ENCODE measurements around the gene SIX5.
A peak's percentile ranks its signal among the peaks of the same experiment; 100 is the strongest.

Gene SIX5

DNA sequence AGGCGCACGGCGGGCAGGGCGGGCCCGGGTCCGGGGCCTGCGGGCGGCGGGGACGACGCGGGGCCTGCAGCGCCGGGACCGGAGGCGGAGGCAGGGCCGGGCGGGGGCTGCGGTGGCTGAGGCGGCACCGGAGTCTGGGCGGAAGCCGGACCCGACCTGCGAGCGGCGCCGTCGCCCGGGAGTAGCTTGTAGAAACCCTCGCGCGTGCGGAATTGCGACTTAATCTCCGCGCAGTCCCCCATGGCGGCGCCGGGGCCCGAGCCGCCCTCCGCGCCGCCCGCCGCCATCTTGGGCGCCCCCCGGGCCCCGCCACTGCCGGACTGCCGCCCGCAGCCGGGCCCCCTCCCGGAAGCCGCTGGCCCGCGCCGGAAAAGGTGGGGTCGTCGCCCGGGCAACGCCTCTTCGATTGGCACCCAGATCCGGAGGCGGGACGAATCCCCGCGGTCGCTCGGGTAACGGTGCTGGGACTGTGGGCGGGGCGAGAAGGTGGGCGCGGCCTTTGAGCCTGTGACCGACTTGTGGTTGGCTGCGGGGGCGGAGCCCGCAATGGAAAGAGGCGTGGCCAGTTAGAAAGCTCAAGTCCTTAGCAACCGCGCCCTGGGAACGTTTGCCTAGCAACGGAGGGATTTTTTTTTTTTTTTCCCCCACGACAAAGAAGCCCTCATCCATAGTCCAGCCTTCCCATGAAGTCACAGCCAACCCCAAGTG is 23.6 kb upstream of the SIX5 start, which contains the start of gene DMWD:
Gene DMWD, minus strand, starts transcription at position 376 of the 708 bp plus-strand sequence. Its CDS starts 89 bp downstream, at position 287.
- peak; percentile 96 for DNase-seq

DNA sequence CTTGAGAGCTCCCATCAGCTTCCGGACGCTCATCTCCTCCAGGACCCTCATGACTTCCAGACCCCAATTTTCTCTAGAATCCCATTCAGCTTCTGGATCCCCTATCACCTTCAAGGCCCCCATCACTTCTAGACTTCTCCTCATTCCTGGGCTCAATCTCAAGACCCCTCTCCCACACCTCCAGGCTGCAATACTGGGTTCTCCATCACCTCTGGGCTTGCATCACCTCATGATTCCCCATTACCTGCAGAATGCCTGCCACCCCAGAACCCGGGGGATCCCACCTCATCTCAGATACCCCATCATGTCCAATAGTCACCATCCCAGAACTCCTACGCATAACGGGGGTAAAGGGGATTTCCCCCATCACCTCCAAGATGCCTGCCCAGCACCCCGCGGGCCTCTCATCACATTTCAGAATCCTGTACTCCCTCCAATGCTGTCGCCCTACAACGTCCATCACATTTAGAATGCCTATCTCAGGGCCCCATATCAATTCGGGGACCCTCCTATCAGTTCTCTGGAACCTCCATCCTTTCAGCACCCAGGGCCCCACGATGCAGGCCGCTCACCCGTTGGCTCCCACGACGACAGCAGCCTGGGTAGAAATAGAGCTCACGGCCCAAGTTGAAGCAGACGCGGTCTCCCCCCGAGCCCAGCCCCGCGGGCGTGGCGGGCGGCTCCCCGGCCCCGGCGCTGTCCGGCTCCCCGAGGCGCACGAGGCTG is 22.9 kb upstream of the SIX5 start:
- DNase-seq = no peak

DNA sequence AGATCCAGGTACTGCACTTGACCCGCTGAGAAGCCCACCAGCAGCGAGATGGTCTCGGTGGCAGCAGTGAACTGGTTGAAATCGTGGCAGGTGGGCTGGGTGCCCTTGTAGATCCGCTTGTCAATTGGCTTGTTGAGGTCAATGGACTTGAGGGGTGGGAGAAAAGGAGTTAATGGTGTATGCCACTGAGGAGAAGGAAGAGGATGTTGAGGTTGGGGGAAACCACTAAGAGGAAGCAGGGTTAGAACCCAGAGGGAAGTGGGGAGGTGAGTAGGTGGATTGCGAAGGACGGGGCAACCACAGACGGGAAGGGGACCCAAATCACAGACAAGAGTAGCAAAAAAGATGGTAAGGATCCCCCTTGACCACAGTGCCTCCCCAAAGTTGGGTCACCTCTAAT is 21.9 kb upstream of the SIX5 start:
- no peak for DNase-seq

DNA sequence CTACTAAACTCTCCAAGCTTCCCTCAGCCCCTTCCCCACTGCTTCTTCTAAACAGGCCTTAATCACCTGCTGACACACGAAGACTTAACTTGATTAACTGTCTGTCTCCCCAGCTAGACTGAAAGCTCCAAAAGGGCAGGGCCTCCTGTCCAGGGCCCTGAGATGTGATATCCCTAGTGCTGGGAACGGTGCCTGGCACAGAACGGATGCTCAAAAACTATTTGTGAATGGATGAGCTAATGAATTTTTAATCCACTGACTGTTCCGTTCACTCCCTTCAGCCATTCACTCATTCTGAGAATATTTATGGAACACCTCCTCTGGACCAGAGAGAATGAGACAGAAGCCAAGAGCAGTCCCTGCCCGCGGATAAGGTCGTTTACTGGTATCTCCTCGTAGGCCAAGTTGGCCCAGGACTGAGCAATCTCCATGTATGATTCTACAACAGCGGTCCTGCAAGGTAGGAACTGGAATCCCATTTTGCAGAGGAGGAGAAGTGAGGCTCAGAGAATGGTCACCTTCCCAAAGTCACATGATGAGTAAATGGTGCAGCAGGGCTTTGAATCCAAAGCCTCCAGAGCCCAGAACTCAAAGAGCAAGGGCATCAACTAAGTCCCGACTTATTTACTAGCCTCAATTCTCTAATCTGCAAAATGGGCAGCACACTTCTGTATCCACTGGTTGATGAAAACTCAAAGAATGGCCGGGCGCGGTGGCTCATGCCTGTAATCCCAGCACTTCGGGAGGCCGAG is 20.2 kb upstream of the SIX5 start:
- DNase-seq = no peak

DNA sequence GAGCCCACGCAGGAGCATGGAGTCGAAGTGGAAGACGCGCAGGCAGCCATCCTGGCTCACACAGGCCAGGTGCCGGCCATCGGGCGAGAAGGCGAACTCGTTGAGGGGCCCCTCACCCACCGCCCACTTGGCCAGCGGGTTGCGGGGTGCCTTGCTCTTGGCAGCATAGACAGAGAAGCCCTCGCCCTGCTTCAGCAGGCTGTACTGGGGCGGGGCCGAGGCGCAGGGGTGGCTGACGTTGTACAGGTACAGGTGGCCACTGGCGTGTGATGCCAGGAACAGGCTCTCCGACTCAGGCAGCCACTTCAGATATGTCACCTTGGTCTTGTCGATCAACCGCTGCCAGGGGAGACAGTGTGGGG is 17.5 kb upstream of the SIX5 start:
- no peak for DNase-seq

DNA sequence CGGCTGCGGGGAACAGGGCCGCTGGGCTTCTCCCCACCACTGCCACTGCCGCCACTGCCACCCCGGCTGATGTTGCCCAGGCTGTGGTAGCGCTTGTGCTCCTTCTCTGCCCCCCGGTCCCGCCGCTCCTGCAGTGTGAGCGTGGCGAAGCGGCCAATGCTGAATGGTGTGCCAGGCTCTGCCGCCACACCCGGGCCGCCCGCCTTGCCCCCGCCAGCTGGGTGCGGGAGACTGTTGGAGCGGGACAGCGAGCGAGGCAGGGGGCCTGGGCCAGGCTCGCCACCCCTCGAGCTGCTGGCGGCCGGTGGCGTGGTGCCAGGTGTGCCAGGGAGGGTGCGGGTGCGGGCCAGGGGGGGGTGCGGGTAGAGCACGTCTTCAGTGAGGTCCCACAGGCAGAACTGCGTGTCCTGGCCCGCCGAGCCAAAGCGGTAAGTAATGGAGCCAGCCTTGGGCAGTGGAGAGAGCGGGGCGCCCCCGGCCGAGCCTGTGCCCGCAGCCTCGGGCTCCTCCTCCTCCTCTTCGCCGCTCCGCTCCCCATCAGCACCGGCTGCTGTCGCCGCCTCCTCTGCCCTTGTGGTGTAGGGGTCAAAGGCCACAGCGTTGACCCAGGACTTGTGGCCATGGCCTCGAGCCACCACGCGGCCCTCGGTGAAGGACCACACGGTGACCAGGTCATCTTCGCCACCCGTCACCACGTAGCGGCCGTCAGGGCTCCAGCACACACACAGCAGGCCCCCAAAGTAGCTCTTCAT is 16.9 kb upstream of the SIX5 start:
- DNase-seq = no peak

DNA sequence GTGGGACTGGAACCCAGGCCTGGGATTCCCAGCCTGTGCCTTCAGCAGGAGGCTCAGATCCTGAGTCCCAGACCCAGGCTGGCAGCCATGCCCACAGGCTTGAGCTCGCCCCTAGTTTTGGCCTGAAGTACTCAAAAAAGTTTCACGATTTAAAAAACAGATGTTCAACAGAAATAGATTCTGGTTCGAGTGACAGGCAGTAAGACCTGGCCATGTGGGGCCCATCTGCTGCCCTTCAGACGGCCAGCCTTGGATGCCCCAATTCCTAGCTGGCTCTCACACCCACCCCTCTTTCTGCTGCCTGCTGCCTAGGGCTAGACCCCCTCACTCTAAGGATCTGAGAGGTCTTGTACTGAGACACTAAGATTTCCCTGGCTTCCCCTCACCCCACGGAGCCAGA is 16.0 kb upstream of the SIX5 start:
- no peak for DNase-seq

DNA sequence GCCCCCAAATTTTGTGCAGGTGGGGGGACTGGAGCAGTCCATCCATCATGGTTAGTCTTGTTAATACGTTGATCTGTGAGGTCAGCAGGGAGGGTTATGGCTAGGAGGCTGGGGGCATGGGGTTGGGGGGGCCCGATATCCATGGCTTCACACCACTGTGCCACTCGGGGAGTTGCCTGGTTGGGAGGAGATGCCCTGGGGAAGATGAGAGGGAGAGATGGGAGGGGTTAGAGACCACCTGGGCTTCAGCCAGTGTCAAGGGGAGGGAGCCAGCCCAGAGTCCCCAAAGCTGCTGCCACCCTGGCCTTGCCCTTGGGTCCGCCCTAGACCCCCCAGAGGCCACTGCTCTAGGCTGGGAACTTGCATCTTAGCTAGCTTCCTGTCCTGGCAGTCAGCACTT is 15.0 kb upstream of the SIX5 start:
- DNase-seq = no peak

DNA sequence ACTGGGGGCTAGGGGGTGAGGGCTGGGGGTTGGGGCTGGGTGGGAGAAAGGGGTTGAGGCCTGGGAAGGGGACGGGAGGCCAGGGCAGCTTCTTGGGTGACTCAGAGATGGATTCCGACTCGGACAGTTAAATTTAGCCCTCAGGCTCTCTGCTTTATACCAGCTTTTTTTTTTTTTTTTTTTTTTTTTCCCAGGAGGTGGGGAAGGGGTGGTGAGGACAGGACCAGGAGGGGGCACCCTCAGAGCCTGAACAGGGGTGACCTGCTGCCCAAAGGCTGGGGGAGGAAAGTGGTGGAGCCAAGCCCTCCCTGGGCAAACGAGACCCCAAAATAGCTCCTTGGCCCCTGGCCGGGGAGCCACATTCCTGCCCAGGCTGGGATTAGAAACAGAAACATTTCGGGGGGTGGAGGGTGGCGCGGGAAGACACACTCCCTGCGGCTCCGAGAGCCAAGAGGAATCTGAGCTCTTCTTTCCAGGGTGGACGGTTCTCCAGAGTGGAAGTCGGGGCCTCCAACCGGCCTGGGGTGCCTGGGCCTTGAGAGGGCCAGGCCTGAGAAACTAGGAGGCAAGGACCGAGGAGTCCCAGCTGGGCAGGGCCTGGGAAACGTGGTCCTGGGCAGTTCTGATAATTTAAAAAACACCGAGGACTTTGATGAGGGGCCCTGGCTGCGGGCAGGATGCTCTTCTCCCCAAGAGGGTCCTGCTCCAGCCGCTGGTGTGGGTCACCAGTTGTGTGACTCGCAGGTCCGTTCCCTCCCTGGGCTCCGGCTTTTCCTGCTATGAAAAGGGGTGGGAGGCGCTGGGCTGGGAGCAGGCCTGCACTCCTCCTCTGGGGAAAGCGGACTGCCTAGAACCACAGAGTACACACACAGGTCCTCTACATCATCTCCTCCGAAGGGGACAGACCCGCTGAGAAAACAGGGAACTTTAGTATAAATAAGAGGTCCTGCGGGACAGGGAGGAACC is 14.1 kb upstream of the SIX5 start:
- no peak for DNase-seq

DNA sequence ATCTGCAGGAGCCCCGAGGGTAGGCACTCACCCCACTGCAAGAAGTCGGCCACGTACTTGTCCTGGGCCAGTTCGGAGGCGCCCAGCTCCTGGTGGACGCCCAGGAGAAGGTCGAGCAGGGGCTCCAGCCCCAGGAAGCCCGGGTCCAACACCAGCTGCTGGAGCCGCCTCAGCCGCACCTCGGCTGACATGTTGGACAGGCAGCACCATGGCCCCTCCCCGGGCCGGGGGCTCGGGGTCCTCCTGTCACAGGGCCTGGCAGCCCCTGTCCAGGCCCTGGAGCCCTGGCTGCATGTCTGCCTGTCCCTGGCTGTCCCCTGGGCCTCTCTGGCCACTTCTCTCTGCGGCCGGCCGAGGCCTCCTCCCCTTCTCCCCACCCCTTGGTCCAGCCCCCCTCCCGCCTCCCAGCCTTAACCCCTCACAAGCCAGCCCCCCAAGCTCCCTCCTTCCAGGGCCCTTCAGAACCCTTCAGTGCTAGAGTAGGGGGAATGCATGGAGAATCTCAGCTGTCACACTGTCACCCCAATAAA is 13.2 kb upstream of the SIX5 start, which contains the start of gene DMPK:
Gene DMPK, minus strand, starts transcription at position 329 of the 530 bp plus-strand sequence. Its CDS starts 138 bp downstream, at position 191.
- no peak for DNase-seq

DNA sequence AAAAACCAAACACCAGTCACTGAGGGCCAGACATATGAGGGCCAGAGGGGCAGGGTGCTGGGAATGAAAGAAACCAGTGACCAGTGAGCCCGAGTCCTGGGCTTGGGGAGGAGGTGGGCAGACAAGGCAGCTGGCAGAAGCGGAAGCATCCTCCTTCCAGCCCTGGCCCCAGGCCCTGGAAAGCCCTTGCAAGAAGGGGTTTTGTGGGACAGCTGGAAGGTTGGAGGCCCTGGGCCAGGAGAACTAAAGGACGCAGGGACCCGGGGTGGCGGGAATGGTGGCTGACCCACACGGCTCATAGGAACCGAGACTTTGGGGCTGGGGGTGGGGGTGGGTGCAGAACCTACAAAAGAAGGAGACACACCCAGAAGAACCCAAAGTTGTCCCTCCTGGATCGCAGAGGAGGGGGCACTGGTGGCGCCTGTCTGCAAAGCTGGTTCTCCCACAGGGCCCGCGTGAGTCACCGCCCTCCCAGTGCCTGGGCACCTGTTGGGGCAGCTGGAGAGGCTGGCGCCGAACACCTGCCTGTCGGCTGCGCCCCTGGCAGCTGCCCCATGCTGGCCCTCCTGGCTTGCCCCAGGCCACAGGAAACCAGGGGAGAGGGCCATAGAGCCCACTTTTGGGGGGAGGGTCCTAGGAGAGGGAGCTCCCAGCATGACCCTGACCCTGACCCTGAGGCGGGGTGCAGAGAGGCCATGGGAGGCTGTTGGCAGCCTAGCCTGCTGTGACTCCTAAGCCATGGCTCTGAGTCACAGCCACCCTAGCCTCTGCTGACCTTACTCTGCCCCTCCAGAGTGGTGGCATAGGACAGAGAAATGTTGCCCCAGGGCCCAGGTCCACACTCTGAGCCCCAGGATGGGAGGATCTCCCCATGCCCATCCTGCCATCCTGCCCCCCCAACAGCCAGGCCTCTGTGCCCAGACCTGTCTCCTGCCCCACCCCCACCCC is 12.4 kb upstream of the SIX5 start:
- peak; percentile 61 for DNase-seq

DNA sequence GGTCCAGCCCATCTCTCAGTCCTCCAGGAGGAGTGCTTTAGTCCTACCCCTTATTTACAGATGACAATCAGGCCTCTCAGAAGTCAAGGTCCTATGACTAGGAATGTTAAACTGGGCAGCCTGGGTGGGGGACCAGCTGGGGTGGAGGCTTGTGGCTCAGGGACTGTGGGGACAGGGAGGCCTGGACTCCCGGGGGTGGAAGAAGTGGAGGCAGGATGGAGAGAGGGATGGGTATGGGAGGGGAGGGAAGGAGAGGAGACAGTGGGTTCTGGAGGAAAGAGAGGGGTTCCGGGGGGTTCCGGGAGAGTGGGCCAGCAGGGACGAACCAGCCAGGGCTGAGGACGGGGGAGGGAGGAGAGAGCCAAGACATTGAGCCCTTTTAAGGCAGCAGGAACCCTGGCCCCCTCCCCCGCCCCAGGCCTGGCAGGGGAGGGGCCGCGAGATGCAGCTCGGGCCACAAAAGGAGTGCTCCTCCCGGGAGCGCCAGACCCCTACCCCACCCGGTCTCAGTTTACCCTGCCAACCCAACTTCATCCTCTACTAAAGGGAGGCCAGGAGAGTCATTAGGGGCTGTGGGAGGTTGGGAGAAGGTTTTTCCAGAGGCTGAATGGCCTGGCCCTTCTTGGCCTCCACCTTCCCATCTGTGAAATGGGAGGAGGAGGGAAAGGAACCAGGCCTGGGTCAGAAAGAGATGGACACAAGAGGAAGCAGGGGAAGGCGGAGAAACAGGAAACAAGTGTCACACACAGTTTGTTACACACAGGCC is 11.6 kb upstream of the SIX5 start:
- no peak for DNase-seq

DNA sequence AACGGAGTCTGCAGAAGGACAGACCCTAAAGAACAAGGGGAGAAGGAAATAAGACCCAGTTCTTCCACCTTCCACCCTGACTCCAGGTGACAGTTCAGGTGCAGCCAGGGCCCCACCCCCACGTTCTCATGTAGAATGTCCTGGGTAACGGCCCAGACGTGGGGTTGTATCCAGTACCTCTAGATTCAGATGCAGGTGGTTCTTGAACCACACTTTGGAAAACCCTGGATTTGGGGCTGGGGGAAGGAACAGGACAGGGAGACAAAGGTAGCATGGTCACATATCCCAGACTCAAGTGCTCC is 11.0 kb upstream of the SIX5 start:
- no peak for DNase-seq

DNA sequence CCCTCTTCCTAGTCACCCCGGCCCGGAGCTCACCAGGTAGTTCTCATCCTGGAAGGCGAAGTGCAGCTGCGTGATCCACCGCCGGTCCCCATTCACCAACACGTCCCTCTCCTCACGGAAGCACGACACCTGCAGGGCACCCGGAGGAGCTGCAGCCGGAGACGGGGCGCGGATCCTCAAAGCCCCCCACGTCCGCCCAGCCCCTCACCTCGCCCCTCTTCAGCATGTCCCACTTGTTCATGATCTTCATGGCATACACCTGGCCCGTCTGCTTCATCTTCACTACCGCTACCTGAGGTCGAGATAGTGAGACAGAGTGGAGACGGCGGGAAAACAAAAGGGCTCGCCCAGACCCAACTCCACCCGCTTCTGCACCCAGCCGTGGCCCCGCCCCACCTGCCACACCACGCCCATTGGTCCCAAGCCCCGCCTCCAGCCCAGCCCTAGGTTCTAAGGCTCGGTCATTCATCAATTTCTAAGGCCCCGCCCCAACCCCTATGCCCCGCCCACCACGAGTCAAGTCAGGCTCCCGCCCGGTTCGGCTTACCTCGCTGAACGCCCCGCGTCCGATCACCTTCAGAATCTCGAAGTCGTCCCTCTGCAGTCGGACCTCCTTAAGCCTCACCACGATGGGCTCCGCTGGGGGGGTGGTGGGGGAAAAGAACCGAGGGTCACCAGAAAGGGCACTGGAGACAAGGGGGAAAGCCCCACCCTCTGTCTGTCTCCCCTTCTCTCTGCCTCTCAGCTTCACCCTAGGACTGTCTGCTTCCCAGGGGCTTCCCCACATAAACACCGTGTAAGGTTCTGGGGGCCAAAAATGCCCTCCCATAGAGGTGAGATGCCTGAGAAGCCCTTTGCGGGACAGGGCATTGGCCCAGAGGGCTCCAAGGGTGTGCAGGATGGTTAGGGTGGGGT is 10.4 kb upstream of the SIX5 start:
- DNase-seq = peak; percentile 87

DNA sequence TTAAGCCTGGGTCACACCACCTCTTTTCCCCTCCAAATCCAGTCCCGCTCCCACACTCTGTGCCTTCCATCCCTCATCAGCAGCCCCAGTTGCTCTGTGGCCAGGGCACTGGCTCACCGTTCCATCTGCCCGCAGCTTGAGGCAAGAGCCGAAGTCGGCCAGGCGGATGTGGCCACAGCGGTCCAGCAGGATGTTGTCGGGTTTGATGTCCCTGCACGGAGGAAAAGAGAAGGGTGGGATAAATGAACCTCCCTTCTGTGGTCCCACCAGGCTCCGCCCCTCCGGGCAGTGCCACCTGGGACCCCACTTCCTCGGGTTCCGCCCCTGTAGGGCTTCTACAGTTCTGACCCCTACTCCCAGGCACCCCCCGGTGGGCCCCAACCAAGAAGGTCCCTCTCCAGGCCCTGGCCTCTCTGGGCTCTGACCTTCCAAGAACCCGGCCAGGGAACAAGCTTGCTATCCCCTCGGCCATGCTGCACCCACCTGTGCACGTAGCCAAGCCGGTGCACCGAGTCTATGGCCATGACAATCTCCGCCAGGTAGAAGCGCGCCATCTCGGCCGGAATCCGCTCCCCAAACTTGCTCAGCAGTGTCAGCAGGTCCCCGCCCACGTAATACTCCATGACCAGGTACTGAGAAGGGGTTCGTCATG is 9.1 kb upstream of the SIX5 start:
- DNase-seq = no peak

DNA sequence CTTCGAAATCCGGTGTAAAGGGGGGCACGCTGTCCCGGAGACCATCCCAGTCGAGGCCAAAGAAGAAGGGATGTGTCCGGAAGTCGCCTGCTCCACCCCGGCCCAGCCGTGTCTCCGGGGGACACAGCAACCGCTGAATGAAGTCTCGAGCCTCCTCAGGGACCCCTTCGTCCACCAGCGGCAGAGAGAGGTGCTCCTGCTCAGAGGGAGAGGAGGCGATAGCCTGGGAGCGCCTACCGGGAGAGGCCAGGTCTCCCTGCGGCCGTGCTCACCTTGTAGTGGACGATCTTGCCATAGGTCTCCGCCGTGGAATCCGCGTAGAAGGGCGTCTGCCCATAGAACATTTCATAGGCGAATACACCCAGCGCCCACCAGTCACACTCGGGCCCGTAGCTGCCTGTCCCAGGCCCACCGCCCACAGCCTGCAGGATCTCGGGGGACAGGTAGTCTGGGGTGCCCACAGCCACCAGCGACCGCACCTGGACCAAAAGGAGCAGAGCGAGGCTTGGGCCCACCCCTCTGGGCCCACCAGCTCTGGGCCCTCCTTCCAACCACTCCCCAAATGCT is 8.4 kb upstream of the SIX5 start:
- no peak for DNase-seq

DNA sequence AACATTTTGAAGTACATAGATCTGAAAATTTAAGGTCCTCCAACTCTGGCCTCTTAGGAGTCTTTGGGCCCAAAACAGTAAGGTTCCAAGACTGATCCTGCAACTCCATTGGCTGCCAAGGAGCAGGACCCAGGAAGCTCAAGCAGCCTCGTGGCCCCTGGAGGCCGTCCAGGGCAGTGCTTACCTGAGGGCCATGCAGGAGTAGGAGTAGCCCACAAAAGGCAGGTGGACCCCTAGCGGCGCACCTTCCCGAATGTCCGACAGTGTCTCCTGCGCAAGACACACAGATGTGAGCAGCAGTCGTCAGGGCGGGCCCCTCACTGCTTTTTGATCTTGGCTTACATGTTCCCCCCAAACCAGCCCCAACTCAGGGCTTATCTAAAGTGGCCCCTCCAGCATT is 5.7 kb upstream of the SIX5 start:
- DNase-seq = no peak

DNA sequence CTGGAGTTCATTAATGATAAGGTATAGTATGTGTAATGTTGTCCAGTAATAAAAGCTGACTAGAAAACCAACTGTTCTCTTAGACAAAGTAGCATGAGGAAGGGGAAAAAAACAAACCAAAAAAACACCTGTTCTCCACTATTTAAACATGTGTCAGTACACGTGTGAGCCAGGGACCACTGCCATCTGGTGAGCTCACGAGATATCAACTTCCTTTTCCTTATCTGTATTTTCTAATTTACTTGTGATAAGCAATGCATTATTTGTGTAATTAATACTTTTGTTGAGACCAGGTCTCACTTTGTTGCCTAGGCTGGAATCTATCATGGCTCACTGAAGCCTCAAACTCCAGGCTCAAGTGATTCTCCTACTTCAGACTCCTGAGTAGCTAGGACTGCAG is 4.3 kb upstream of the SIX5 start:
- DNase-seq = no peak
